NCI-H82 treated with DMSO at 0.1 percent for 48 hours (cell line): ENCODE results near the gene SREBF2.

ENCODE experiments used
- DNase-seq: peaks from one replicate; lab custom pipeline; 2025; ENCODE audit not compliant: unreplicated experiment; lab: John Stamatoyannopoulos, UW

The SREBF2 gene

GRCh38 chr22:41917903-41918791 is 85.2 kb downstream of the SREBF2 start:
- no peak for DNase-seq

GRCh38 chr22:41919357-41920224 is 86.7 kb downstream of the SREBF2 start:
- DNase-seq: no peak

GRCh38 chr22:41920271-41920976 is 87.5 kb downstream of the SREBF2 start:
- no peak for DNase-seq

GRCh38 chr22:41922328-41922727 is 89.4 kb downstream of the SREBF2 start:
- DNase-seq: no peak

- DNase-seq: no peak
Measured at GRCh38 chr22:41922940-41923594, 90.2 kb downstream of the SREBF2 start.

GRCh38 chr22:41923595-41924276 is 90.8 kb downstream of the SREBF2 start:
- no peak for DNase-seq

- DNase-seq: no peak
Measured at GRCh38 chr22:41925783-41926460, 93.0 kb downstream of the SREBF2 start.

- DNase-seq: no peak
Measured at GRCh38 chr22:41927813-41928212, 94.9 kb downstream of the SREBF2 start.

GRCh38 chr22:41928593-41929417 is 95.9 kb downstream of the SREBF2 start:
- DNase-seq: no peak

- no peak for DNase-seq
Measured at GRCh38 chr22:41929418-41929810, 96.5 kb downstream of the SREBF2 start.

- DNase-seq: no peak
Measured at GRCh38 chr22:41931701-41932269, 98.9 kb downstream of the SREBF2 start.

GRCh38 chr22:41932353-41932752 is 99.4 kb downstream of the SREBF2 start:
- no peak for DNase-seq

GRCh38 chr22:41933411-41934177 is 100.7 kb downstream of the SREBF2 start:
- DNase-seq: no peak

- no peak for DNase-seq
Measured at GRCh38 chr22:41934284-41935014, 101.5 kb downstream of the SREBF2 start.

GRCh38 chr22:41935015-41935351 is 102.1 kb downstream of the SREBF2 start:
- DNase-seq: no peak

- no peak for DNase-seq
Measured at GRCh38 chr22:41935509-41935908, 102.6 kb downstream of the SREBF2 start.

- no peak for DNase-seq
Measured at GRCh38 chr22:41936894-41937169, 103.9 kb downstream of the SREBF2 start.
